GM18519 (cell line): Measurements from ENCODE around the gene RER1.
"Not testable (repeated sequence)": the region's sequence is repeated elsewhere in the genome, so short reads cannot be mapped to it uniquely, and the experiment has no call there.

Source experiments
- ATAC-seq: cut with Tn5 transposase; IDR thresholded peaks from one replicate; pipeline ENCODE4 v1.9.1; 2021; ENCODE audit warnings: mild to moderate bottlenecking, moderate library complexity; ENCODE audit not compliant: unreplicated experiment, low FRiP score

The RER1 gene

GRCh38 chr1:2440346-2440745 lies 48.7 kb downstream of the RER1 start:
- ATAC-seq = not testable (repeated sequence)

DNA sequence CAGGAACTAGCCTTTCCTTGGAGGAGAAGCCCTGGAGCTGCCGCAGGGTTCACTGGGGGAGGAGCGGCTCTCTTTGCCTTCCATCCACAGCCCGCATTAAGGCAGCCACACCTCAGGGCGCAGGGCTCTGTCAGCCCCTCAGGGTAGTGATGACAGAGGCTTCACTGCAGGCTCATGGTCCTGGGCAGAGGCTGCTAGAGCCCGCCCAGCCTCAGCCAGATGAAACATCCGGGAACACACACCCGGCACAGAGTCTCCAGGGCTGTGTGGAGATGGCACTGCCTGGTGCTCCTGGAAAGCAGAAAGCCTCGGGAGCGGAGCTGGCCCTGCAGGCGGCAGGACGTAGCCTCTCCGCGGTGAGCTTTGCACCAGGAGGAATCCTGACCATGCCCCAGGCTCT lies 50.1 kb downstream of the RER1 start:
- ATAC-seq = no peak

GRCh38 chr1:2442661-2443060 lies 51.0 kb downstream of the RER1 start:
- no peak for ATAC-seq

GRCh38 chr1:2443277-2444137 lies 51.9 kb downstream of the RER1 start:
- no peak for ATAC-seq

- no peak for ATAC-seq
These were observed 52.5 kb downstream of the RER1 start for GRCh38 chr1:2444138-2444591.

DNA sequence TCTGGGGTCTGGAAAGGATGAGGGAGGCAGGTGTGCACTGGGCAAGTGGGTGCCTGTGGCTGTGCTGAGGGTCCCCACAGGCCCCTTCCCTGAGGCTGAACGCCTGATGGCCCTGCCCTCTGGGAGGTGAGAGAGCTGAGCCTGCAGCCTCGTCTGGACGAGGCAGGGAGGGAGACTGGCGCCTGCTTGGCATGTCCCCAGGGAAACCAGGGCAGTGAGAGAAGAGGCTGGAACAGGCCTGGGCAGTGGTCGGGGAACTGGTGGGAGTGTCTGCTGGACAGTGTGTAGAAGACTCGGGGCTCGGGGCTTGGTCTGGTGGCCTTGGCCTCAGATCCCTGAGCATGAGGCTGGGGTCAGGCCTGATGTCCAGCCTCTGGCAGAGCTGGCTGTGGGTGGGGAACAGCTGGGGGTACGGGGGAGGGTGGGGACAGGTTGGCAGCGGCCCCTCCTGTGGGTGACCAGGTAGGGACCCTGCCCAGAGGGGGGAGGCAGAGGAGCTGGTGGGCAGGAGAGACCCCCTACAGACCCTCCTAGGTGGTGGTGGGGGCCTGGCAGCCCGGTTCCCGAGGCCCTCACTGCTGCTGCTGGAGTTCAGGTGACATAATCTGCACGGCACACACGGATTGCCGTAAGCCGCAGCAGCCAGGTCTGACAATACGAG lies 53.7 kb downstream of the RER1 start:
- no peak for ATAC-seq

DNA sequence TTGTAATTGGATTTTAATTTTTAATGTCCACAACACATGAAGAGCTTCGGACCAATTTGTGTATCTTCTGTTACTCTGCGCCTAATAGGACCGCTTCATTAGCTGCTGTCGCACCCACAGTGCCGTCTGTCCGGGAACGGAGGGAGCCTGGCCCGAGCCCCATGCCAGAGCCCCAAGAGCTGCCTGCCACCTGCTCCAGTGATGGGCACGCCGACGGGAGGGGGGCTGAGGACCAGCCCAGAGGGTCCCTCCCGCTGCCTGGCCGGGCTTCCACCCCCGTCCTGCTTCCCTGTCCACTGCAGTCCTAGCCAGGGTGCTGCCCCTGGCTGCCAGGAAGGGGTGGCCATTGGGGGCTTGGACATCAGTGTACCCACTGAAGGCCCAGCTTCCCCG lies 54.2 kb downstream of the RER1 start:
- ATAC-seq = no peak

GRCh38 chr1:2446394-2446793 lies 54.8 kb downstream of the RER1 start:
- ATAC-seq = no peak

DNA sequence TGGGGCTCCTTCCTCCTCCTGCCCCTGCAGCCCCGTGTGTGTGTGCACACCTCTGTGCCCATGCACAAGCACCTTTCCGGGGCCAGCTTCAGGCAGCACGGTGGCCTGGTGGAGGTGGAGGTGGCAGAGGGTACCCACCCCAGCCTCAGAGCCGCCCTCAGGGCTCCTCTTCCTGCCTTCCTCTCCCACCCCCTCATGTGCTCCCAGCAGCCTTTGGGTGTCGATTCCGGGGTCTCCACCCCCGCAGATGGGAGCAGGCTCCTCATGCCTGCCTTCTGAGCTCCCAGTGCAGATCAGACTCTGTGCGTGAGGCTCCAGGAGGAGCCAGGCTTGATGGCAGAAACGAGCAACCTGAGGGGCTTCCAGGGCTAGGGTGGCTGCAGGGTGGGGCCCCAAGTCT lies 55.2 kb downstream of the RER1 start:
- no peak for ATAC-seq

DNA sequence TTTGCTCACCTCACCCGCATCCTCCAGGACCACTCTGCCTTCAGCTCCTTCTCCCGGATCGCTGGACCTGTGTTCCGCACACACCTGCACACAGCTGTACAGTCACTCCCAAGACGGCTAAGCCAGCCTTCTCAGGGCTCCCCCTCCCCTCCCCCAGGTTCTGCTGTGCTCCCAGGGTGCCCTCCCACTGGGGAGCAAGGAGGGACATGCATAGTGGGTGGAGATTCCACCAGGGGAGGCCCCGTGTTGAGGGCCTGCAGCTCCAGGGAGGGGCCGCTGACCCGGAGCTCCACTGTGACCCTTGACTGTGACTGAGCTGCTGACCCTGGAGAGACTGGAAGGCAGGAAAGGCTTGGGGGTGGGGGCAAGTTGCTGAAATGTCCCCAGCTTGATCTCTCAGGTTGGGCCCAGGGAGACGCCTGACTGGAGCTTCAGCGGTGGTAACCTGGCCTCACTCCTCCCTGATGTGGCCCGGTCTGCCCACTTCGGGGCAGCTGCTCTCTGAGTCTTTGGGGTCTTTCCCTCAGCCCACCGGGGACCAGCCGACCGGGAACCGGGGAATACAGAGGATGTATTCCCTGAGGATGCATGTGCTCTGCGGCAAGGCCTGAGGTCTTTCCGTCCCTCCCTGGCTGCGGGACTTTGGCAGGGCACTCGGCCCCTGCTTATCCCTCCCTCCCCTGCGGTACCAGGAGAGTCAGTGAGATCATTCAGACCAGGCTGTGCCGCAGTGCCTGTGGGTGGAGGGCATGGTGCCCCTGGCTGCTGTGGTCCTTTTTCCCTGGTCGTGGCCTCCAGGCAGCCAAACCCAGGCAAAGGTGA lies 55.8 kb downstream of the RER1 start:
- no peak for ATAC-seq

- ATAC-seq = no peak
These were observed 56.4 kb downstream of the RER1 start for GRCh38 chr1:2448098-2448445.

DNA sequence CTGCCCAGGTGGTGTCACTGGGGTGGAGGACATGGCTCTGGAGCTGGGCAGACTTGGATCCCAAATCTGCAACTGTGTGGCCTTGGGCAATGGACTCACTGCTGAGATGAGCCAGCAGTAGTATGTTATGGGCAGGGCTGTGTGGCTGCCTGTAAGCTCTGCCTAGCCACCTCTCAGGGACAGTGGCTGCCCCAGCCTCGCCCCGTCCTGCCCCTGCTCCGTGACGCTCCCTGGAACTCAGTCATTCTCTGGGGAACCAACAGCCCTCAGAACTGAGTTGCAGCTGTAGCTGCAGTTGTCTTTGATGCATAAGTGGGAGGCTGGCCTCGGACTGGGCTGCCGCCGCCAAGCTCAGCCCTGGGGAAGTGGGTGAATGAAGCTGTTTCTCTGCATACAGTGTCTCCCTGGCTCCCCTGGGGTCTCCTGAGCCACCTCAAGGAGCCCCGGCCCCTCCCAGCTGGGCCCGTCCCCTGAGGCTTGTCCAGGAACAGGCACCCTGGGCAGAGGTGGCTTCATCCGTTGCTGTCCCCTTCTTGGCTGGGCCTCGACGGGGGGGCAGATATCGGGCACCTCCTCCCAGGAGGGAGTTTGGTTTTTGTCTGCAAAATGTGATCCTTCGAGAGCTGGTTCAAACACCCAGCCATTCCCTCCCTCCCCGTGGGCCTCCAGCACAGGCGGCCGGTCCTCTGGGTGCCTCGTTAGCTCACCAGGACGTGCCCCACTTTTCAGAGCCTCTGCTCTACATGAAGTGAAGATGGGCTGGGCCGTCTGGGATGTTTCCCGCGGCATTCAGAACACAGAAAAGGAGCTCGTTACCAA lies 58.2 kb downstream of the RER1 start:
- ATAC-seq = no peak

DNA sequence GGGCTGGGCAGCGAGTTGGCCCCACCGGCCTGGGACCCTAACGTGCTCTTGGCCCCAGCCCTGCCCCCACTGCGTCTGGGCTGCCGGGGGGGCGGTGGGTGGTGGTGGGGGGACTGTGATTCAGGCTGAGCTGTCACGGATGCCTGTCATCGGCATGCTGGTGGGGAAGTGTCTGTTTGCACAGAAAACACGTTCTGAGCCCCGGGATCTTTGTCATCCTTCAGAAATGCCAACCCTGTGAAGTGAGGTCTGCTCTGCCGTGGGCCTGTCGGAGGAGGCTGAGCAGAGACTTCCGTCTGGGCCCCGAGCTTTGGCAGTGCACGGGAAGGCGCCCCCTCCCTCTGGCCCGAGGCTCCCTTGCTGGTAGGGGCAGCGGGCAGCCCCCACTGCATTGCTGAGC lies 60.1 kb downstream of the RER1 start:
- ATAC-seq = no peak

- no peak for ATAC-seq
These were observed 60.7 kb downstream of the RER1 start for GRCh38 chr1:2452201-2452931.

DNA sequence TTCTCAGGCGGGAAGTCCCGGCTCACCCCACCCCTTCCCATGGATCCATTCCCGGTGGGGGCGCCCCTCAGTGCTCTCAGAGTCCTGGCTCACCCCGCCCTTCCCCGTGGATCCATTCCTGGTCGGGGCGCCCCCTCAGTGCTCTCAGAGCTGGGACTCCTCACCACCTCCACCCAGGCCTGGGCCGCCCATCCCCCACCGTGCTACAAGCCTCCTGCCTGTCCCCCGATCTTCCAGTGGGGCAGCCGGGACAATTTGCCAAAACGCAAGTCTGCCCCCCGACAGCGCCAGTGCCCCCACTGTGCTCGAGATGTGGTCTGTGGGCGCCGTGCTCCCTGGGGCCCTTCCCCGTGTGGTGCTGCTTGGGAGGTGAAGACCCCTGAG lies 61.3 kb downstream of the RER1 start:
- ATAC-seq = no peak

GRCh38 chr1:2454227-2454626 lies 62.6 kb downstream of the RER1 start:
- no peak for ATAC-seq
